Daoy (cell line): ENCODE results near the gene MED13L. TPM values are rescaled to one million over a fixed set of nuclear protein-coding genes. Genes with fewer than 3 reads are reported as not detected.

ENCODE experiments used
- DNase-seq: peaks from one replicate; pipeline ENCODE4 v3.0.0-alpha.2; 2015; ENCODE audit warnings: low read depth
- total RNA-seq: library from RNA; depleted of rRNA; stranded (reverse); fragments of >200 nt; shearing (Covaris generic); gene quantifications from 2 replicates; pipeline ENCODE4 v1.2.3, GENCODE V29; 2014

MED13L gene
- total RNA-seq, 1 experiment from 2014 or later: 36.2 TPM

DNA sequence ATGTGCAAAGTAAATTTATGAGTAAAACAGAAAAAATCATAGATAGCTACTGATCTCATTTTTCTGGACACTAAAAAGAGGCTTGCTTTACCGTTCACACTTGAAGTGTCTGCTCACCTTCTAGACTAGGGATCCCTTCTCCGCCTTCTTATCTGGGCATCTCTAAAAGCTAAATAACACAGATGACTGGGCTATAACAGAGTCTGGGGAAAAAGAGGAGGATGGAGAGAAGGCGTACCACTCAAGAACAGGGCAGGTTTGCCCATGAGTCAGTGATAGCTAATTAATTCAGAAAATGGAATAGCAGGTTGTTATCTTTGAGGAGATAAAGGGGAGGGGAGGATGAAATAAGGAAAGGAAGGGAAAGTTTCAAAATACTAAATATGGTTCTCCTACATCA, 185.3 kb downstream of the MED13L start:
- DNase-seq: no peak

DNA sequence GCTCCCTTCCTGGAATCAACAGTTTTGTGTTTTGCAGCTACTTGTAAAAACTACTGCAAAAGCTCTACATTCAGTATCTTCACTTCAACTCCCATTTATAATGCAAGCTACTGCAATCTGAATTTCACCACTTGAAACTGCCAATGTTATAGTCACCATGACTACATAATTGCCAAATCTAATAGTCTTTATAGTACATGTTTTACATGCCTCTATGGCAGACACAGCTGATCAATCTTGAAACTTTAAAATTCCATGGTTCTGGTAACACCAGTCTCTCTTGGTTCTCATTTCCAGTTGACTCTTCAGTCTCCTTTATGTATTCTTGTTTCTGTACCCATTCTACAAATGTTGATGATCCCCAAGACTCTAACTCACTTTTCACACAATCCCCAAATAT, 185.9 kb downstream of the MED13L start:
- no peak for DNase-seq

DNA sequence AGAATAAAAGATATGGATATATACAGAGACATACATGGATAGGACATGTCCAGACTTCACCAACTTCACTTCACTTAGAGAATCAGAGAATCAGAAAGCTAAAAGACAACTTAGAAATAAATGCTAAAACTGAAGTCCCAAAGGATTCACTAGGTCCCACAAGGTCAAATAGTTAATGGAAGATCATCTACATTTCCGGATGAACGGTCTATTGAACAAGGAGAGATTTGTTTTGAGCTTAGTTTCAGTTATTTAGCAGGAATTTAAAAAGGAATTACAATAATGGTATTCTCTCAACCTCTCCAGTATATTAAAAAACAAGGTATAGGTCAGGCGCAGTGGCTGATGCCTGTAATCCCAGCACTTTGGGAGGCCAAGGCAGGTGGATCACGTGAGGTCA, 187.0 kb downstream of the MED13L start:
- DNase-seq: no peak

DNA sequence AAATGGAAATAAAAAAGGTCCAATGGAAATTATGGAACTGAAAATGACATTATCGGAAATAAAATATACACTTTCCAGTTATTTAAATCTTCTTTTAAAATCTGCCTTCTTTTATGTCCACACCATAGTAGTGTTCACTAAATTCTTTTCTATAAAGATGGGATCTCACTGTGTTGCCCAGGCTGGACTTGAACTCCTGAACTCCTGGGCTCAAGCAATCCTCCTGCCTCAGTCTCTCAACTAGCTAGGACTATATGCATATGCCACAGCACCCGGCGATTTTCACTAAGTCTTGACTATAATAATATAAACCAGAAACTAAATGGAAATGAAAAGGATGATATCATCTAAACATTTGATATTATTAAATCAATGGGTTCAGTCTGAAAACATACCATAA, 188.4 kb downstream of the MED13L start:
- no peak for DNase-seq

DNA sequence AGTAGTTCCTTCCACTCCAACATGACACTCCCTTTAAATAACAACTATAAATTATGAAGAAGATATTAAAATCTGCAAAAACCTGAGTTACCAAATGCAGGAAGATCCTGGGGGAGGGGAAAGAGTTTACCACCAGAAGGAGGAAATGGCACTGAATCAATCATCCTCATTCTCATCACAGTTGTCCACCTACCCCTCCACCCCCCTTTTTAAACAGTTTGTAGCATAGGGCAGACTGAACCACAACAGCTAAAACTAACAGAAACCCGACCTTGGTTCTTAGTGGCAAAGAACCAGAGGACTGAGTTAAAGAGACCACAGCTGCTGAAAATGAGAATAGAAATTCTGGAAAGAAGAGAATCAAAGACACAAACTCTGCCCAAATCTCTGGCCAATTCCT, 189.5 kb downstream of the MED13L start:
- no peak for DNase-seq

DNA sequence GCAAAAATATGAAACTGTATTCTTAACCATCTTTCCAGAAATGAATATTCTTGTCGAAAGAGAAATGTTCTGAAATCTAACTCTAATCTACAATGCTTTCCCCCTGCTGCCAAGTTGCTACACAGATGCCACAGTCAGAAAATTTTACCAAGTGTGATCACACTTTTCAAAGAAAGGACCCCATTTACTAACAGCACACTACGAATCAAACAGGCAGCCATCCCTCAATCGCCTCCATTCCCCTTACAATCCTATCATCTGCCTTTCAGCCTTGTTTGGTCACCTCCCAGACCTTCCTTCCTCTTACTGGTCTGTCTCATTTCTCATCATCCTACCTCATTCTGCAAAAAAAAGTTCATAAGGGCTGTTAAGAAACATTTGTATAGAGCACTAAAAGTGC, 190.1 kb downstream of the MED13L start:
- DNase-seq: no peak

DNA sequence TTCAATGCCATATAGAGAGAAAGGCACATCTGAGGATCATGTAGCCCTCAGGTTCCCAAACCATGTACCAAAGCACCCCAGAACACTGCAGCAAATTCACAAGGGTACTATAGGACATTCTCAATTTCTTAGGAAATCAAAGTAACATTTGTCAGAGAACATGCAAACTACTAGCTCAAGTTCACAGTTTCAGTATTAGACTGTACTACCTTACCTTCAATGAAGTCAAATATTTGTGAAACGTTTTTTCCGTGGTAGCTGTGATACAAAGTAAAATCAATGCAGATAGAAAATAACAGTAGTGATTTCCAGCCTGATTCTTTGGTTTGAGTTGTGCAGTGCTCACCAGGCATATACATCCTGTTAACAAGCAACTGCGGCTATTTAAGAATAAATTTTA, 197.1 kb downstream of the MED13L start:
- DNase-seq: no peak

DNA sequence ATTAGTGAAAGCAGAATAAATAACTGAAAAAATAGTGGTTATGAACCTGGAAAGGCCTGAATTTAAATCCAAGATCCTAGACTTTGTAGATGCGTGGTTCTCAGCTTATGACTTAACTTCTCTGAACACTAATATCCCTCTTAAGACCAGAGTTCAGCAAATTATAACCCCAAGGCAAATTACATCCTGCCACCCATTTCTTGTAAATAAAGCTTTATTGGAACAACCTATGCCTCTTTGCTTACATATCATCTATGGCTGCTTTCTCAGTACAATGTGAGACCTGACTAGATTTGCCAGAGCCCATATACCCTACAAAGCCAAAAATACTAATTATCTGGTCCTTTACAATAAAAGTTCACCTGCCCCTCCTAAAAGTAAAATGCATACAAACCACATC, 199.1 kb downstream of the MED13L start:
- DNase-seq: no peak

DNA sequence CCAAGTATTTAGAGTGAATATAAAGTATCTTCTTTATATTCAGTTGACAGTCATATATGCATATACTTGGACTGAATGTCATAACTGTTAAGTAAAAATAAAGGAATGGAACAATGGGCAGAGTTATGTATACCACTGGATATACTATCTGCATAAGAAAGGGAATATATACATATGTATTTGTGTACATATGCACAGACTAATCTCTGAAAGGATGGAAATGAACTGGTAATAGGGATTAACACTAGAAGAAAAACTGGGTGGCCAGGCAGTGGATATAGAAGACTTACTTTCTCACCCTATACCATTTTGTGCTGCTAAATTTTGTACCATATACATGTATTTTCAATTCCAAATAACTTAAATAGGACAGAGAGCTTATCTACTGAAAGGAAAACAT, 200.1 kb downstream of the MED13L start:
- DNase-seq: no peak

DNA sequence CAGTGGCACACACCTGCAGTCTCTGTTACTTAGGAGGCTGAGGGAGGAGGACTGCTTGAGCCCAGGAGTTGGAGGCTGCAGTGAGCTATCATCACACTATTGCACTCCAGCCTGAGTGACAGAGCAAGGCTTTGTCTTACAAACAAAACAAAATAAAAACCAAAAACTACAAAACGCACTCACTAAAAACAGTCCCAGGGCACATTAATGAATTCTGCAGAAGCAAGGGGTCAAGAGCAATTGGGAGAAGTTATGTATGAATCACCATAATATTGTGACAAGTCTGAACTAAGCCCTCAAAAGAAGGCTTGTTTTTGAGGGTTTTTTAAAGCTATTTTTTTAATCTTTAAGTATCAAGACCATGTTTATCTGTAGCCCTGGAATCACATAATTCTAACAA, 201.1 kb downstream of the MED13L start:
- DNase-seq: no peak

DNA sequence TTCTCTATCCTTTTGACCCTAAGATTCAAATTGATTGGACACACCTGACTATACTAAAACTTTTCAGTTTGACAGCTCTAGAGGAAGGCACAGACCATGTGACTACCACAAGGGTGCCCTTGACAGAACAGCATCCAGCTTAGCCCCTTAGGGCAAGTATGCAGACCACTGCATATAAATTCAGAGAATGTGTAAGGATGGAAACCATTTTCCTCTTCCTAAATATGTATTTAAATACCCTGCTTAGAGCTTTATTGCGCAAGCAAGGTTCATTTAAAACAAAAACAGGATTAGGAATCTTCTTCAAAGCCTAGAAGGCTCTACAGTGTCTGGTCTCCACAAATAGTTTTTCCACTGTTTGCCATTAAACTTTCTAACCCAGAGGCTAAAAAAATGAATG, 202.8 kb downstream of the MED13L start:
- no peak for DNase-seq

DNA sequence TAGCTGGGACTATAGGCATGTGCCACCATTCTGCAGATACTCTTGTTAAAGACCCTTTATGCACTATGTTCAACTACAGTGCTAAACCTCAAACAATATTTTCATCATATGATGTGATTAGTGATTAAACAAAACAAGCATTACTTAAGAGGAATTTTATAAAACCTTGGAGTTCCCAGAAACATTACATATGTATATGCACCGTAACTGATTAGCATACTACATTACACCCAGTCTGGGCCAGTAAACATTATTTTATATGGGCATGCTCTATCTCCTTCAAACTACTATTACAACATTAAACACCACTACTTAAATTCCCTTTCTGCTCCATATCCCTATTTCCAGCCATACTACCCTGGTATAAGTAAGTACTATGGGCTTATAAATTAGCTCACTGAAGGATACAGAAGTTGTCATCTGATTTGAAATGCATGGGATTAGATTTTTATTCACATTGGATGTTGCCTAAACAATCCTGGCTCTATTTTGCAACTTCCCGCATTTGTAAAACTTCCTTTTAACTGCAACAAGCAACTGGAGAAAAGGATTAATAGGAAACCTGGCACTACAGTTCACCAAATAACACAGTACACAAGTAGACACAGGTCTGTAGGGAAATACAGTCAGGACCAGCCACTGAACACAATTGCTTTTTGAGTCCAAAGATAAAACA, 205.8 kb downstream of the MED13L start:
- no peak for DNase-seq

DNA sequence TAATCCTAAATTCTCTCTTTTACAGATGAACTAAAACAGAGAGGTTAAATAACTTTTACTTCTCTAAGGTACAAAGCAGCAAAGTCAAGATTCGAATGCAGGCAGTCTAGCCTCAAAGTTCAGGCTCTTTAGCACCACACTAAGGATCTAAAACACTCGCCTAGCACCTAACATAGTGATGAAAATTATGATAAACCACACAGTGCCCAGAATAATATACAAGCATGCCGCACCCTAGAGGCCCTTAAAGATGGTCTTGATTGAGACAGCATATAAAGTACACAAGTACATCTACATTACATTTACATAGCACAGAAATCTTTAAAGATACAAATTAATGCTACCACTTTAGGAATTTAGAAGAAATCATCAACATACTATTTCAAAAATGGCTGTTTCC, 207.0 kb downstream of the MED13L start:
- DNase-seq: no peak

DNA sequence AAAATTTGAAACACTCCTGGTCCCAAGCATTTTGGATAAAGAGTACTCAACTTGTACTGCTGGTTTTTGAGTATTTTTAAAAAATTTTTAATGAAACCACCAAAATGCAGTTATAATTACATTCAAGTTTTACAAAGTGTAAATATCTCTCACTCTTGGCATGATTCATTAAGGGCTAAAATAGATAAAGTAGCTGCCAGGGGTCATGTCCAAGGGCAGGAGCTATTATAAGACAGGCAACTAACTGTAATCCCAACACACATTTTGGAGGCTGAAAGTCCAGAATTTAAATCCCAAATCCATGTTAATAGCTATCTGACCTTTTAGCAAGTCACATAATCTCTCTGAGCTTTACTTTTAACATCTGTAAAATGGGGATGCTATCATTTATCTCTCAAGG, 207.6 kb downstream of the MED13L start:
- DNase-seq: no peak

DNA sequence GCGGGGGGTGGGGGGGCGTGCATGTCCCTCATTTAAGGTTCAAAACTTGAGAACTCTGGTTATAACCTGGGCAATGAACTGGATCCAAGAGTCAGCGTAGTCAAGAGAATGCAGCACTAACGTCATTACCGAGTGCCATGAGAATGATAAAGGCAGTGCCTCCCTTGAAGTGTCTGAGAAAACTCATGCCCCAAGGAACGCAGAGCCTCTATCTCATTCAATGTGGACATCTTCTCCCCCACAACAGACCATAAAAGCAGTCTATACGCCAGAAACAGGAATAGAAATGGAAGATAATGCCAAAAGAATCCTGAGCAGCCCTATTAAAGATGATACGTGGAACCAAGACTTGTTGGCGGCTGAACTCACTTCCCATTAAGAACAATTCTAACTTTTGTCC, 208.6 kb downstream of the MED13L start:
- DNase-seq: no peak

DNA sequence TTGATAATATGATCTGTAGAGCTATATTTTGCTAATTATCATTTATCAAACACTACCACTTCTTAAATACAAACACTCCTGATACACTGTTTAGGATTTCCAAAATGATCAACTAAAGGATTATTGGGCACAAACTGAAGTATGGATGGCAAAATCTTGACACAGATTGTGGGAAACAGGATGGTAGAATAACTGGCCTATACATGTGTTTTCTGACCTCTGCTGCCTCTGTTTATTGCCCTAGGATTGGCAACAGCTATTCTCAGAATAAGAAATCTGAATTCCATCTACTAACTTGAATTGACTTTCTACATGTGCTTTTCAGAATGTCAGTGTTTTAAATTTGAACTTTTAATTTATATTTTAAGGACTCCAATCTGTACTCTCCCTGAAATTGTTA, 209.1 kb downstream of the MED13L start:
- DNase-seq: no peak

DNA sequence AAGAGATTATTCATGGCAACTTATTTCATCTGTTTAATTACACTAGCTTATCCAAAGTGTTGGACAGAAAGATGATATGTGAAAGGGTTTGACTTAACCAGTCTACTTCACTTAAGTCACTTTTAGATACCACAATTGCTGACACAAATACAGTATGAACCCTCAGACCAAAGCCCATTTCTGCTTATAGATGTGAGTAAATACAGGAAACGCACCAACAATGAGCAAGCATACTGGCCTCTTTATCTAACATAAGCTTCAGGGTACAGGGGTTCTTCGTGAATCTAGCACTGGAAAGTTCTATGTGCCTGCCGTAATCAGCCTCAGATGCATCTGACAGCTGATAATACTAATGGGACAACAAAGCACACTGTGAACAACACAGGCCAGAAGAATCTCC, 209.6 kb downstream of the MED13L start:
- DNase-seq: no peak

DNA sequence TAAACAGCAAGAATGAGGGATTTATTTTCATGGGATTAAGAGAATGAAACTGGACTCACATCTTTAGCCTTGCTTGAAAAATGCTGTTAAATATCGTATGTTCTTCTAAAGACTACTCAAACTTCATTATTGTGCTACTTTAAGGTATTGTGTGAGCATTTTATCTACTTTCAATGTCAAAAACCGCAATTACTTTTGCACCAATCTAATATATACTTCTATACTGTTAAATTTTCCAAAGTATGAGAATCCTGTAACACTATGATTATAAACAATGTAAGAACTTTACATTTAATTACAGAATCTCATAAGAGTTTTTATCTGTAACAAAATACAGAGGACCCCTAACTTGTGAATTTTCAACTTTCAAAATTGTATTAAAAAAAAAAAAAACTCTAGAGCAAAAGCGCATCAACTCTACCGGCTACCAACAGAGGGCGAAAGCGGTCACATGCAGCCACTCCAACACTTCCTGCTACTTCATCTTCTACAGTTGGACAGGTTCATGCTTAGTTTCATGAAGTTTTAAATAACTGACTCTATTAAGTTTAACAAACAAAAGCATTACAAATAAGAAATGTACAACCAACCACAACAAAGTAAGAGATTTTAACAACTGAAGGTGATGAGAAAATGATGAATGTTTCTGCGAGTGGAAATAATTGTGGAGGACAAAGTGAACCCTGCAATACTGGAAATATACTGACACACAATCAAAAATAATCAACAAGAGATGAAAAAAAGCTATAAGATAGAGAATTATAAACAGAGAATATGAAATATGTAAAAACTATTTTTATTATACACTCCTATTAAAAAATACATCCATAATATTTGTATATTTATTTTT, 210.9 kb downstream of the MED13L start:
- peak; percentile 67 for DNase-seq

DNA sequence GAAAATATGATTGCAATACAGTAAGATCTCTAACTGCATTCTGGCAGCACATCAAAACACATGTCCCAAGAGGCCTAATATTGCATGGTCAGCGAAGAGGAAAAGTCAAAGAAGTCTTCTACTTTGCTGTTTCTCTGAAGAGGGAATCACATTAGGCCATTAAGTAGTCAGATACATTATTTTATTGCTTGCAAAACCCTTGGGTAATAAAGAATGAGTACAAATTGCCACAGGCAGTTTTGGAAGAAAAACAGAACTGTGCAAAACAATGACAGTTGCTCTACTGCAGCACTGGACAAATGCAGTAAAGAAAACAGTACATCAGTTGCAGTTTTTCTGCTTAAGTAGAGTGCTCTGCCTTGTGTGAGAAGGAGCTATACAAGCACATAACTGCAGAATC, 211.9 kb downstream of the MED13L start:
- no peak for DNase-seq

DNA sequence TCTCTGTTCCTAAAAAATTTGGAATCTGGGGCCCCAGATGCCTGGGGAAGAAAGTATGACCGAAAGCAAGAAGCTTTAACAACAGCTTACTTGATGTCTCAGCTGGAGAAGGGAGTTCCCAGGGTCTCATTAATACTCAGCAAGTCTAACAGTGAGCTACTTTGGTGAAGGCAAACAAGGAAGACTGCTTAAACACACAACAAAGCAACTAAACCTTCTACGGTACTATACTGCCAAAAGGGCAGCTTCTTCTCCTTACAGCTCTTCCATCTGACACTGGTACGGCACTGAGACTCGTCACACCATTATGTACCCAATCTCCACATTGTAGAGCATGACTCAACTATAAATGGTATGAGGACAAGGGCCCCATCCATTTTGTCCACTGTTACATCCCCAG, 213.0 kb downstream of the MED13L start:
- no peak for DNase-seq

DNA sequence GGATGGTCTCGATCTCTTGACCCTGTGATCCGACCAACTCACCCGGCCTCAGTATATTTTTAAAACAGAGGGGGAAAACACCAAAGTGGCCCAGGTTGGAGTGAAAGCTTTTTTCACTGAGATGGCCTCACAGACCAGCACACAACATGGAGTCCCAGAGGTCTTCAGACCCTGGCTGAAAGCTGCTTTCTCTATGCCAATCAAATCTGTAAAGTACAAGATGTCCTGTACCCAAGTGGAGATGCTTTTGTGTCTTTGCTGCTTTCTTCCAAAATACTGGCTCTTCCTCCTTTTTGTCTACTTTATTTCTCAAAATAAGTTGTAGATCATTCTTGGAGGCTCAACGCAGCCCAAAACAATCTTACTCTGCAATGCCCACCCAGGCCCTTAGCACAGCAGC, 214.8 kb downstream of the MED13L start:
- DNase-seq: no peak

DNA sequence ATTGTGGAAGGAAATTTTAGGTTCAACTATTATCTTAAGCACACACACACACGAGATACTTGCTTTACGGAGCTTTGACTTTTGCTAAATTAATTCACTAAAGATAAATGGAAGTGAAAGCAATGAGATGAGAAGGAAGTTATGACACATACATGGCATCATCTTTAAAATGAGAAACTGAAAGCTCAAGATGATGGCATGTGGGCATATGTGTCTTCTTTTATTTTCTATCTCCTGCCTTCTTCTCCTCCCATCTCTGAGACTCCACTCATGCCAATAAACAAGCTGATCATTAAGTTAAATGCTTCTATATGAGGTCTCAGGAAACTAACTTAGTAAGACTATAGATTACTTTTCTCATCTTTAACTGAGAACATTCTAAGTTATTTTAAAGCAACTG, 216.7 kb downstream of the MED13L start:
- no peak for DNase-seq

DNA sequence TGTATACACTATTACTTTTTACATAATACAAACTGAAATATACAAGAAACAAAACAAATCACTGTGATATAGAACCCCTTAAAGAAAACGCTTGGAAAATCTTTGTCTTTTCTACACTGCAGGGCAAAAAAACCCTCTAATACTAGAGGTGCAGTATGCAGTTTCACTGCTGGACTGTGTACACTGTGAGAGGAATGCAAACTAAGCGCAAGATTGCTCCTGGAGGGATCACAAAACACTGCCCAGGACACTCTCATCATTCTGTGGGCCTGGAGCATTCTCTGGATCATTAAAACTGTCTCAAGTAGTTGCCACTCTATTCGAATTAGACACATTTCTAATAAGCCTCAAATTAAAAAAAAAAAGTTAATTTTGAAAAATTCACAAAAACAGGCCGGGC, 217.6 kb downstream of the MED13L start:
- no peak for DNase-seq

DNA sequence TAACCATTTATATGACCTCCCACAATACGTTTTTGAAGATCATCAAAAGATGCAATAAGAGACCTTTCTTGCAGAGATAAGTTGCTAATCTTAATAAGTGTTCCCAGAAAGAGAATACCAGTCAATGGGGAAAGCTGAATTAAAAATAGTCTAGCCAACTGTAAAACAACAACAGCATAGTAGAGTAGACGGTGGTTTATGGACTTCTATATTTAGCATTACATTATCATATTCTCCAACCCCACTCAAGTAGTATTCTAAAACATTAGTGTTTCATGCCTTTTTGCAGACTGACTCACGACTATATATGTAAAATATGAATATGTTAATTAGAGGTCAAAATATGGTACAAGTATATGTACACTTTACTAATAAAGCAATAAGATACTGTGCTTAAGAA, 218.9 kb downstream of the MED13L start:
- DNase-seq: no peak
